Measurements from ENCODE around the gene NFX1. TPM values are rescaled to one million over a fixed set of nuclear protein-coding genes. Genes with fewer than 3 reads are reported as not detected.

The NFX1 gene
- total and polyA plus RNA-seq, 10 of the 15 experiments (the other 5 are each of a cell fraction or from before 2014, with no cell fraction given), result 11.9 to 45.1 (median 36.1) TPM

DNA sequence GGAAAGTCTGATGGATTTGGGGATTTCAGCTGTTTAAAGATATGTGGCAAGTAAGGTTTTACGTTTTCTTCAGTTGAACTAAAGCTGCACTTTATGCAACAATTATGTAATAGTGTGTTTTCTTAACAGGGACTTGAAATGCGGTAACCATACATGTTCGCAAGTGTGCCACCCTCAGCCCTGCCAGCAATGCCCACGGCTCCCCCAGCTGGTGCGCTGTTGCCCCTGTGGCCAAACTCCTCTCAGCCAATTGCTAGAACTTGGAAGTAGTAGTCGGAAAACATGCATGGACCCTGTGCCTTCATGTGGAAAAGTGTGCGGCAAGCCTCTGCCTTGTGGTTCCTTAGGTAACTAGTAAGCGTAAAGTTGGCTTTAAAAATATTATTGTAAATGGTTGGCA, 28.5 kb downstream of the NFX1 start:
- no peak overlapping the region for H3K9ac ChIP-seq (ENCODE audit: control insufficient read depth, insufficient read depth, low read length)
- H3K4me1 ChIP-seq (ENCODE audit: control insufficient read depth, insufficient read depth, low read length), result no peaks in the 10 kb centered on the region
- ChIA-PET POLR2A (interaction anchor here (1.1 kb wide), 1 partner anchor 12 kb away, joined by 3 read pairs; no protein-coding TSS in a partner anchor), RAD21 (ENCODE audit: unreplicated experiment) (no interaction called here), CTCF (interaction anchor here (1.2 to 4.7 kb wide), 3 partner anchors 23 to 148 kb away, joined by 3 to 27 read pairs (median 5); no protein-coding TSS in a partner anchor), SMC1A (ENCODE audit: uncharacterized antibody, unreplicated experiment) (interaction anchor here (0.8 to 1.5 kb wide), 3 partner anchors 12 to 32 kb away, joined by 3 to 4 read pairs (median 3); no protein-coding TSS in a partner anchor)
- FAIRE-seq (no peak), ATAC-seq (no peak), DNase-seq (ENCODE audit: low read depth, low spot score) (no peak)
- WGBS (ENCODE audit: insufficient coverage, insufficient replicate concordance, low lambda C conversion rate, missing lambda C conversion rate), result 96% methylated on average over 8 of the region's 8 CpGs
- no peak overlapping the region for H3K27ac ChIP-seq (ENCODE audit: control insufficient read depth, insufficient read depth)
- intact Hi-C loops (cut with micrococcal nuclease; ENCODE audit: unreplicated experiment) (no loop called here), in situ Hi-C loops (cut with MboI) (no loop called here)
- H3K9me3 ChIP-seq (replicated peaks; ENCODE audit: control insufficient read depth, insufficient read depth, low read length), result no peaks in the 10 kb centered on the region
- H3K36me3 ChIP-seq (ENCODE audit: control insufficient read depth in 2 of 2, insufficient read depth in 2 of 2, low read length in 1 of 2), result peaks cover 14 to 46% of the 10 kb centered on the region in 2 experiments
- H3K4me2 ChIP-seq (ENCODE audit: control insufficient read depth, insufficient read depth), result no peak overlapping the region
- no peak overlapping the region for H2AFZ ChIP-seq (ENCODE audit: control insufficient read depth, low read depth, low read length)
- no peaks in the 10 kb centered on the region for H3K27me3 ChIP-seq (replicated peaks in 1 of 2; ENCODE audit: control insufficient read depth in 2 of 2, insufficient read depth in 2 of 2, low read length in 1 of 2)
- H3K4me3 ChIP-seq, result no peak overlapping the region
- TF ChIP-seq FOS (IDR thresholded peaks at IDR 0.05; ENCODE audit: borderline replicate concordance, extremely low read depth, insufficient read length), result no peak
- no peak for TF ChIP-seq TCF12 (IDR thresholded peaks at IDR 0.05; ENCODE audit: low read depth, low read length)
- TF ChIP-seq EGR1 (IDR thresholded peaks at IDR 0.05; ENCODE audit: borderline replicate concordance in 1 of 2, low read depth in 2 of 2, low read length in 2 of 2), result no peak
- TF ChIP-seq CBFB (IDR thresholded peaks at IDR 0.05; ENCODE audit: low read depth), result no peak
- TF ChIP-seq, protein P1, sequence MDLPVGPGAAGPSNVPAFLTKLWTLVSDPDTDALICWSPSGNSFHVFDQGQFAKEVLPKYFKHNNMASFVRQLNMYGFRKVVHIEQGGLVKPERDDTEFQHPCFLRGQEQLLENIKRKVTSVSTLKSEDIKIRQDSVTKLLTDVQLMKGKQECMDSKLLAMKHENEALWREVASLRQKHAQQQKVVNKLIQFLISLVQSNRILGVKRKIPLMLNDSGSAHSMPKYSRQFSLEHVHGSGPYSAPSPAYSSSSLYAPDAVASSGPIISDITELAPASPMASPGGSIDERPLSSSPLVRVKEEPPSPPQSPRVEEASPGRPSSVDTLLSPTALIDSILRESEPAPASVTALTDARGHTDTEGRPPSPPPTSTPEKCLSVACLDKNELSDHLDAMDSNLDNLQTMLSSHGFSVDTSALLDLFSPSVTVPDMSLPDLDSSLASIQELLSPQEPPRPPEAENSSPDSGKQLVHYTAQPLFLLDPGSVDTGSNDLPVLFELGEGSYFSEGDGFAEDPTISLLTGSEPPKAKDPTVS (IDR thresholded peaks at IDR 0.05; ENCODE audit: low read depth, low read length), result no peak
- TF ChIP-seq ZZZ3 (IDR thresholded peaks at IDR 0.05; ENCODE audit: control insufficient read depth, insufficient read length, low read depth), result no peak
- TF ChIP-seq PAX8 (IDR thresholded peaks at IDR 0.05), result no peak
- no peak for TF ChIP-seq DPF2 (IDR thresholded peaks at IDR 0.05)
- TF ChIP-seq, protein P2, sequence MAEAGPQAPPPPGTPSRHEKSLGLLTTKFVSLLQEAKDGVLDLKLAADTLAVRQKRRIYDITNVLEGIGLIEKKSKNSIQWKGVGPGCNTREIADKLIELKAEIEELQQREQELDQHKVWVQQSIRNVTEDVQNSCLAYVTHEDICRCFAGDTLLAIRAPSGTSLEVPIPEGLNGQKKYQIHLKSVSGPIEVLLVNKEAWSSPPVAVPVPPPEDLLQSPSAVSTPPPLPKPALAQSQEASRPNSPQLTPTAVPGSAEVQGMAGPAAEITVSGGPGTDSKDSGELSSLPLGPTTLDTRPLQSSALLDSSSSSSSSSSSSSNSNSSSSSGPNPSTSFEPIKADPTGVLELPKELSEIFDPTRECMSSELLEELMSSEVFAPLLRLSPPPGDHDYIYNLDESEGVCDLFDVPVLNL (IDR thresholded peaks at IDR 0.05; ENCODE audit: low read depth, low read length), result no peak
- no peak for TF ChIP-seq MEF2B (IDR thresholded peaks at IDR 0.05; ENCODE audit: partially characterized antibody, poor library complexity, severe bottlenecking)
- no peak for TF ChIP-seq KAT2A (conservative IDR thresholded peaks at IDR 0.05; ENCODE audit: control insufficient read depth, low read depth, low read length)
- TF ChIP-seq SP1 (IDR thresholded peaks at IDR 0.05; ENCODE audit: low read depth, low read length), result no peak
- TF ChIP-seq STAT3 (IDR thresholded peaks at IDR 0.05; ENCODE audit: low read depth, low read length), result no peak
- TF ChIP-seq RELA (IDR thresholded peaks at IDR 0.05; ENCODE audit: borderline replicate concordance, partially characterized antibody), result no peak
- no peak for TF ChIP-seq TCF7 (IDR thresholded peaks at IDR 0.05; ENCODE audit: borderline replicate concordance)
- TF ChIP-seq, protein P3, sequence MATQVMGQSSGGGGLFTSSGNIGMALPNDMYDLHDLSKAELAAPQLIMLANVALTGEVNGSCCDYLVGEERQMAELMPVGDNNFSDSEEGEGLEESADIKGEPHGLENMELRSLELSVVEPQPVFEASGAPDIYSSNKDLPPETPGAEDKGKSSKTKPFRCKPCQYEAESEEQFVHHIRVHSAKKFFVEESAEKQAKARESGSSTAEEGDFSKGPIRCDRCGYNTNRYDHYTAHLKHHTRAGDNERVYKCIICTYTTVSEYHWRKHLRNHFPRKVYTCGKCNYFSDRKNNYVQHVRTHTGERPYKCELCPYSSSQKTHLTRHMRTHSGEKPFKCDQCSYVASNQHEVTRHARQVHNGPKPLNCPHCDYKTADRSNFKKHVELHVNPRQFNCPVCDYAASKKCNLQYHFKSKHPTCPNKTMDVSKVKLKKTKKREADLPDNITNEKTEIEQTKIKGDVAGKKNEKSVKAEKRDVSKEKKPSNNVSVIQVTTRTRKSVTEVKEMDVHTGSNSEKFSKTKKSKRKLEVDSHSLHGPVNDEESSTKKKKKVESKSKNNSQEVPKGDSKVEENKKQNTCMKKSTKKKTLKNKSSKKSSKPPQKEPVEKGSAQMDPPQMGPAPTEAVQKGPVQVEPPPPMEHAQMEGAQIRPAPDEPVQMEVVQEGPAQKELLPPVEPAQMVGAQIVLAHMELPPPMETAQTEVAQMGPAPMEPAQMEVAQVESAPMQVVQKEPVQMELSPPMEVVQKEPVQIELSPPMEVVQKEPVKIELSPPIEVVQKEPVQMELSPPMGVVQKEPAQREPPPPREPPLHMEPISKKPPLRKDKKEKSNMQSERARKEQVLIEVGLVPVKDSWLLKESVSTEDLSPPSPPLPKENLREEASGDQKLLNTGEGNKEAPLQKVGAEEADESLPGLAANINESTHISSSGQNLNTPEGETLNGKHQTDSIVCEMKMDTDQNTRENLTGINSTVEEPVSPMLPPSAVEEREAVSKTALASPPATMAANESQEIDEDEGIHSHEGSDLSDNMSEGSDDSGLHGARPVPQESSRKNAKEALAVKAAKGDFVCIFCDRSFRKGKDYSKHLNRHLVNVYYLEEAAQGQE (IDR thresholded peaks at IDR 0.05; ENCODE audit: low read depth, low read length), result no peak
- TF ChIP-seq SMAD1 (IDR thresholded peaks at IDR 0.05; ENCODE audit: low read depth, partially characterized antibody), result no peak
- TF ChIP-seq CREB1 (IDR thresholded peaks at IDR 0.05; ENCODE audit: low read depth), result no peak
- H4K20me1 ChIP-seq (ENCODE audit: control insufficient read depth, insufficient read depth), result no peaks in the 10 kb centered on the region
- no peaks in the 10 kb centered on the region for H3K79me2 ChIP-seq (ENCODE audit: control insufficient read depth, insufficient read depth, low read length)
- no TSS peak for BruUV-seq (replicated peaks)

All from GM12878 (cell line).